ENCODE measurements around the gene BABAM2.

Gene BABAM2

GRCh38 chr2:27988718-27989117 lies 98.2 kb downstream of the BABAM2 start:
- H2AFZ ChIP-seq (ENCODE audit: low read length), result no peak overlapping the region
- DNase-seq, result no peak
- no peaks in the 10 kb centered on the region for H3K9me2 ChIP-seq (replicated peaks; ENCODE audit: insufficient read depth, low read length)
- no peaks in the 10 kb centered on the region for H3K79me2 ChIP-seq (ENCODE audit: low read length)
- H3K27ac ChIP-seq (ENCODE audit: low read length), result no peak overlapping the region
- no peaks in the 10 kb centered on the region for H4K20me1 ChIP-seq (ENCODE audit: insufficient read depth, low read length)
- no peaks in the 10 kb centered on the region for H3K36me3 ChIP-seq (replicated peaks; ENCODE audit: insufficient read depth, low read length)
- H3K9me3 ChIP-seq (replicated peaks; ENCODE audit: insufficient read depth, low read length), result no peaks in the 10 kb centered on the region
- no peaks in the 10 kb centered on the region for H3K27me3 ChIP-seq (replicated peaks; ENCODE audit: insufficient read depth, low read length)
- no peak overlapping the region for H3K9ac ChIP-seq (ENCODE audit: low read length)
- TF ChIP-seq CTCF (IDR thresholded peaks at IDR 0.05; ENCODE audit: low read length) (no peak), EZH2phosphoT487 (IDR thresholded peaks at IDR 0.05; ENCODE audit: low read length) (no peak), EZH2 (optimal IDR thresholded peaks at IDR 0.05; ENCODE audit: low read depth, low read length) (no peak)
- no peak overlapping the region for H3K4me2 ChIP-seq (ENCODE audit: low read depth, low read length)
- no peak overlapping the region for H3K4me3 ChIP-seq (ENCODE audit: low read length)
- H3F3A ChIP-seq (ENCODE audit: insufficient read depth, low read length), result no peaks in the 10 kb centered on the region
- no peaks in the 10 kb centered on the region for H3K4me1 ChIP-seq (ENCODE audit: low read length)

GRCh38 chr2:27989149-27989548 lies 98.6 kb downstream of the BABAM2 start:
- Histone ChIP-seq H3K9me3 (replicated peaks; ENCODE audit: insufficient read depth, low read length) (no peaks in the 10 kb centered on the region), H3K4me2 (ENCODE audit: low read depth, low read length) (no peak overlapping the region), H3K9ac (ENCODE audit: low read length) (no peak overlapping the region), H3F3A (ENCODE audit: insufficient read depth, low read length) (no peaks in the 10 kb centered on the region), H3K36me3 (replicated peaks; ENCODE audit: insufficient read depth, low read length) (no peaks in the 10 kb centered on the region), H3K27me3 (replicated peaks; ENCODE audit: insufficient read depth, low read length) (no peaks in the 10 kb centered on the region), H3K4me1 (ENCODE audit: low read length) (no peaks in the 10 kb centered on the region), H3K27ac (ENCODE audit: low read length) (no peak overlapping the region), H3K79me2 (ENCODE audit: low read length) (no peaks in the 10 kb centered on the region), H3K4me3 (ENCODE audit: low read length) (no peak overlapping the region), H2AFZ (ENCODE audit: low read length) (no peak overlapping the region), H3K9me2 (replicated peaks; ENCODE audit: insufficient read depth, low read length) (no peaks in the 10 kb centered on the region), H4K20me1 (ENCODE audit: insufficient read depth, low read length) (no peaks in the 10 kb centered on the region)
- TF ChIP-seq EZH2 (optimal IDR thresholded peaks at IDR 0.05; ENCODE audit: low read depth, low read length), result no peak
- TF ChIP-seq EZH2phosphoT487 (IDR thresholded peaks at IDR 0.05; ENCODE audit: low read length), result no peak
- TF ChIP-seq CTCF (IDR thresholded peaks at IDR 0.05; ENCODE audit: low read length), result no peak
- no peak for DNase-seq

GRCh38 chr2:27990030-27990590 lies 99.6 kb downstream of the BABAM2 start:
- no peak overlapping the region for H3K4me3 ChIP-seq (ENCODE audit: low read length)
- H3K9me2 ChIP-seq (replicated peaks; ENCODE audit: insufficient read depth, low read length), result no peaks in the 10 kb centered on the region
- H4K20me1 ChIP-seq (ENCODE audit: insufficient read depth, low read length), result no peaks in the 10 kb centered on the region
- no peak overlapping the region for H2AFZ ChIP-seq (ENCODE audit: low read length)
- H3F3A ChIP-seq (ENCODE audit: insufficient read depth, low read length), result no peaks in the 10 kb centered on the region
- no peaks in the 10 kb centered on the region for H3K4me1 ChIP-seq (ENCODE audit: low read length)
- H3K27ac ChIP-seq (ENCODE audit: low read length), result no peak overlapping the region
- H3K79me2 ChIP-seq (ENCODE audit: low read length), result no peaks in the 10 kb centered on the region
- no peaks in the 10 kb centered on the region for H3K27me3 ChIP-seq (replicated peaks; ENCODE audit: insufficient read depth, low read length)
- H3K9me3 ChIP-seq (replicated peaks; ENCODE audit: insufficient read depth, low read length), result no peaks in the 10 kb centered on the region
- H3K9ac ChIP-seq (ENCODE audit: low read length), result no peak overlapping the region
- no peak overlapping the region for H3K4me2 ChIP-seq (ENCODE audit: low read depth, low read length)
- H3K36me3 ChIP-seq (replicated peaks; ENCODE audit: insufficient read depth, low read length), result no peaks in the 10 kb centered on the region
- TF ChIP-seq EZH2phosphoT487 (IDR thresholded peaks at IDR 0.05; ENCODE audit: low read length) (no peak), CTCF (IDR thresholded peaks at IDR 0.05; ENCODE audit: low read length) (no peak), EZH2 (optimal IDR thresholded peaks at IDR 0.05; ENCODE audit: low read depth, low read length) (no peak)
- DNase-seq, result no peak
